ENCODE data around the gene LSM3. TPM values are rescaled to one million over a fixed set of nuclear protein-coding genes. Genes with fewer than 3 reads are reported as not detected.
A peak's percentile ranks its signal among the peaks of the same experiment; 100 is the strongest.

The LSM3 gene
- total RNA-seq, 5 donors from 2014 or later (not counting 1 experiment from before 2014, with no cell fraction given): 6.7 to 8.4 (median 7.3) TPM

- Mint-ChIP-seq H3K27ac (no peak overlapping the region), H3K4me3 (no peak overlapping the region), H3K9me3 (no peaks in the 10 kb centered on the region), H3K4me1 (peaks cover 48 to 69% (median 65%) of the 10 kb centered on the region in 3 donors), H3K27me3 (no peaks in the 10 kb centered on the region), H3K36me3 (peaks cover 74% of the 10 kb centered on the region)
- no peak overlapping the region for H3K27ac ChIP-seq (ENCODE audit: low read length)
- no peaks in the 10 kb centered on the region for H3K9me3 ChIP-seq
- H3K36me3 ChIP-seq (ENCODE audit: control insufficient read depth in 2 of 2, extremely low read depth in 1 of 2, insufficient read depth in 1 of 2, low read length in 1 of 2): peaks cover 12 to 75% of the 10 kb centered on the region in 2 donors
- POLR2A ChIA-PET: interaction anchor here (0.6 to 1.4 kb wide), 3 partner anchors 24 to 1035 kb away, joined by 3 to 4 read pairs (median 3); partner anchors contain the start of gene CAPN7 (in 1 of the 2)
- CTCF ChIA-PET: no interaction called here
- no peak for DNase-seq
- WGBS (ENCODE audit: insufficient coverage): no CpG with 5 or more reads among the region's 2 CpGs
- ATAC-seq (replicated peaks in 1 of 4): no peak
- H3K27me3 ChIP-seq (replicated peaks in 1 of 2; ENCODE audit: control insufficient read depth in 2 of 2, extremely low read depth in 1 of 2, insufficient read depth in 2 of 2, low read length in 1 of 2): no peaks in the 10 kb centered on the region
- no peak overlapping the region for H3K4me3 ChIP-seq (ENCODE audit: control insufficient read depth in 1 of 2, extremely low read depth in 1 of 2, low read length in 1 of 2)
- H3K4me1 ChIP-seq (ENCODE audit: control insufficient read depth in 1 of 2, extremely low read depth in 1 of 2, insufficient read depth in 2 of 2, low read length in 2 of 2): peaks cover 13 to 17% of the 10 kb centered on the region in 2 experiments
These were observed 8.0 kb upstream of the LSM3 start for GRCh38 chr3:14170531-14171159.

- no peak for ATAC-seq (replicated peaks in 1 of 4)
- Histone ChIP-seq H3K27me3 (replicated peaks in 1 of 2; ENCODE audit: control insufficient read depth in 2 of 2, extremely low read depth in 1 of 2, insufficient read depth in 2 of 2, low read length in 1 of 2) (no peaks in the 10 kb centered on the region), H3K4me3 (ENCODE audit: control insufficient read depth in 1 of 2, extremely low read depth in 1 of 2, low read length in 1 of 2) (no peak overlapping the region), H3K9me3 (no peaks in the 10 kb centered on the region), H3K36me3 (ENCODE audit: control insufficient read depth in 2 of 2, extremely low read depth in 1 of 2, insufficient read depth in 1 of 2, low read length in 1 of 2) (peaks cover 12 to 56% of the 10 kb centered on the region in 2 donors), H3K4me1 (ENCODE audit: control insufficient read depth in 1 of 2, extremely low read depth in 1 of 2, insufficient read depth in 2 of 2, low read length in 2 of 2) (peaks cover 28 to 30% of the 10 kb centered on the region in 2 experiments), H3K27ac (ENCODE audit: low read length) (no peak overlapping the region)
- H3K27me3 Mint-ChIP-seq: no peaks in the 10 kb centered on the region
- no peak overlapping the region for H3K27ac Mint-ChIP-seq
- POLR2A ChIA-PET: no interaction called here
- no peaks in the 10 kb centered on the region for H3K9me3 Mint-ChIP-seq
- CTCF ChIA-PET: interaction anchor here (0.6 to 0.9 kb wide), 2 partner anchors 48 to 58 kb away, joined by 3 to 6 read pairs; partner anchors contain the start of gene CHCHD4 (in 1 of the 2)
- no peak for DNase-seq
- H3K4me3 Mint-ChIP-seq: no peak overlapping the region
- WGBS (ENCODE audit: insufficient coverage): 89% methylated on average over 3 of the region's 5 CpGs
- peaks cover 57% of the 10 kb centered on the region for H3K36me3 Mint-ChIP-seq
- peaks cover 60 to 79% (median 77%) of the 10 kb centered on the region in 3 donors for H3K4me1 Mint-ChIP-seq
These were observed 6.1 kb upstream of the LSM3 start for GRCh38 chr3:14172496-14172895.

DNA sequence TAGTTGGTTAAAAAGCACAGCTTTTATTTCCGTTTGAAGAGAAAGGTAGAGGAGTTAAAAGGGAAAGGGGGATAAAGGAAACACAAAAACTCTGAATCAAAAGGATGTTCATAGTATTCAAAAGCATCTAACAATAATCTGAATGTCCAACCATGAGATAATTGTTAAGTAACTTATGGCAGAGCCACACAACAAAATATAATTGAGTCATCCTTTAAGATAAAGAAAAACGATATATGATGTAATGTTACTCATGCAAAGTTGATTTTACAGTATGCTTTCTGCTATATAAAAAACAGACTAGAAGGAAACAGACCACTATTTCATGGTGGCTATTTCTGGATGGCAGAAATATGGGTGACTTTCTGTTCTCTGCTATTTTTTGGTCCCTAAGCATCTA lies 4.1 kb upstream of the LSM3 start:
- POLR2A ChIA-PET: interaction anchor here in 1 of 2 donors (1.1 kb wide), 1 partner anchor 32 kb away, joined by 3 read pairs; no protein-coding TSS in a partner anchor
- no peaks in the 10 kb centered on the region for H3K27me3 ChIP-seq (replicated peaks in 1 of 2; ENCODE audit: control insufficient read depth in 2 of 2, extremely low read depth in 1 of 2, insufficient read depth in 2 of 2, low read length in 1 of 2)
- CTCF ChIA-PET: no interaction called here
- H3K27me3 Mint-ChIP-seq: no peaks in the 10 kb centered on the region
- ATAC-seq (replicated peaks in 1 of 4) (no peak), DNase-seq (no peak)
- H3K36me3 ChIP-seq (ENCODE audit: control insufficient read depth in 2 of 2, extremely low read depth in 1 of 2, insufficient read depth in 1 of 2, low read length in 1 of 2): peaks cover 10 to 36% of the 10 kb centered on the region in 2 donors
- peak overlapping the region in 2 of 3 donors; percentile 68 to 98 for H3K4me3 Mint-ChIP-seq
- H3K9me3 Mint-ChIP-seq: no peaks in the 10 kb centered on the region
- no CpG with 5 or more reads among the region's 2 CpGs for WGBS (ENCODE audit: insufficient coverage)
- no peak overlapping the region for H3K4me3 ChIP-seq (ENCODE audit: control insufficient read depth in 1 of 2, extremely low read depth in 1 of 2, low read length in 1 of 2)
- H3K27ac ChIP-seq (ENCODE audit: low read length): peak overlapping the region; percentile 17
- H3K9me3 ChIP-seq: no peaks in the 10 kb centered on the region
- H3K27ac Mint-ChIP-seq: peak overlapping the region; percentile 84 to 89
- H3K4me1 Mint-ChIP-seq: peaks cover 71 to 83% (median 82%) of the 10 kb centered on the region in 3 donors
- H3K4me1 ChIP-seq (ENCODE audit: control insufficient read depth in 1 of 2, extremely low read depth in 1 of 2, insufficient read depth in 2 of 2, low read length in 2 of 2): peaks cover 40% of the 10 kb centered on the region in 2 experiments
- peaks cover 37% of the 10 kb centered on the region for H3K36me3 Mint-ChIP-seq

DNA sequence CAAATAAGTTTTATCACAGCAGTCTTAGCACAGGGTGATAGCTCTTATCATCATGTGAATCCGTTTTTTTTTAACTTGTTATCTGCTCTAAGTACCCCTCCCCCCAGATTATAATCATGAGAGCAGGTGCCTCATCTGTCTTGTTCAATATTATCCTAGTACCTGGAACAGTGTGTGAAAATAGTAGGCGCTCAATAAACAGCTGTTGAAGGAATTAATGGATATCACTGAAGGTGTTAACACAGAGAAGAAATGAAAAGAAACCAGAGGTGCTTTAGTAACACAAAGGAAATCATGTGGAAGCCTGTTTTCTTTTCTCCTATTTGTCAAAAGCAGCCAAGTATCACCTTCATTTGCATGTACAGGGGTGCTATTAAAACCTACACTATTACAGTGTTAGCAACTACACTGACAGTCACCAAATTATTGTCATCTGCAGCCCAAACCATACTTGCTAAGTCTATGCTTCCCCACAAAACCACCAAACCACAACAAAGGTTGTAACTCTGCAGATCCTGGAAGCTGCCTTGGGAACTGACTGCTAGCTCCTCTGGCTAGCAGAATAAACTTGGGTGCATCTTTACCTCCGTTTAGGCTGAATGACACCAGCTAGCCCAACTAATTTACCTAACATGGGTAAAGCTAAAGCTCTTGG lies 3.1 kb upstream of the LSM3 start:
- peak overlapping the region; percentile 61 to 98 (median 68) for H3K4me3 Mint-ChIP-seq
- WGBS (ENCODE audit: insufficient coverage): no CpG with 5 or more reads among the region's 3 CpGs
- no peaks in the 10 kb centered on the region for H3K27me3 ChIP-seq (replicated peaks in 1 of 2; ENCODE audit: control insufficient read depth in 2 of 2, extremely low read depth in 1 of 2, insufficient read depth in 2 of 2, low read length in 1 of 2)
- H3K27ac Mint-ChIP-seq: peak overlapping the region; percentile 84 to 89
- H3K9me3 ChIP-seq: no peaks in the 10 kb centered on the region
- H3K9me3 Mint-ChIP-seq: no peaks in the 10 kb centered on the region
- peak in 31 of 35 experiments; percentile 16 to 89 (median 41) for DNase-seq
- no peak overlapping the region for H3K4me3 ChIP-seq (ENCODE audit: control insufficient read depth in 1 of 2, extremely low read depth in 1 of 2, low read length in 1 of 2)
- CTCF ChIA-PET: interaction anchor here in 1 of 2 donors (0.6 to 1.6 kb wide), 6 partner anchors 22 to 279 kb away, joined by 3 to 5 read pairs (median 3); no protein-coding TSS in a partner anchor
- peaks cover 10 to 26% of the 10 kb centered on the region in 2 donors for H3K36me3 ChIP-seq (ENCODE audit: control insufficient read depth in 2 of 2, extremely low read depth in 1 of 2, insufficient read depth in 1 of 2, low read length in 1 of 2)
- H3K36me3 Mint-ChIP-seq: peaks cover 26% of the 10 kb centered on the region
- H3K4me1 Mint-ChIP-seq: peaks cover 72 to 81% (median 80%) of the 10 kb centered on the region in 3 donors
- no peaks in the 10 kb centered on the region for H3K27me3 Mint-ChIP-seq
- POLR2A ChIA-PET: interaction anchor here in 1 of 2 donors (0.7 to 1.4 kb wide), 6 partner anchors 30 to 251 kb away, joined by 3 to 6 read pairs (median 4); partner anchors contain the start of genes CHCHD4 and TMEM43
- ATAC-seq (replicated peaks in 1 of 4): peak; percentile 22 to 57 (median 42)
- H3K4me1 ChIP-seq (ENCODE audit: control insufficient read depth in 1 of 2, extremely low read depth in 1 of 2, insufficient read depth in 2 of 2, low read length in 2 of 2): peaks cover 40% of the 10 kb centered on the region in 2 experiments
- H3K27ac ChIP-seq (ENCODE audit: low read length): peak overlapping the region; percentile 17

DNA sequence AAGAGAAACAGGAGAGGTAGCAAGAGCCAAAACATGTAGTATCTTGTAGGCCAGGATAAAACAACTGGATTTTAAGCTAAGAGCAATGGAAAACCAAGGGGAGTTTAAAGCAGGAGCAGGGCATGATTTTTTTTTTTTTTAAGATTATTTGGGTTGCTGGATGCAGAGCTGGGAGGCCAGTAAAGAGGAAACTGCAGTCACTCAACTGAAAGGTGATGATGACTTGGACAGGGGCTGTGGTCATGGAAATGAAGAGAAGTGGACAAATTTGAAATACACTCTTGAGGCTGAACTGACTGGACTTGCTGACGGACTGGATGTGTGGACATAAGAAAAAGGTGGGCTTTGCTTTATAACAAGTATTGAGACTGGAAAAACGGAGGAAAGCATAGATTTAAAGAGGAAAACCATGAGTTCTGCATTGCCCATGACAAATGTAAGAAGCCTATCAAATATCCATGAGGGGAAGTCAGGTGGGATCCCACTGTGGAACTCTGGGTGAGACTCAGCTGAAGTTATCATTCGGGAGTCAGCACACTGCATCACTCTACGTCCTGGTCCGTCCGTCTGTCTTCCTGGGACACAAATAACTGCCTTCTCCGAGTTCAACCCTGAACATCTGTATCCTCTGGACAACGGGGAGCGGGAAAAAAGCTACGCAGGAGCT lies 904 bp upstream of the LSM3 start:
- peaks cover 40 to 42% of the 10 kb centered on the region in 2 experiments for H3K4me1 ChIP-seq (ENCODE audit: control insufficient read depth in 1 of 2, extremely low read depth in 1 of 2, insufficient read depth in 2 of 2, low read length in 2 of 2)
- H3K27me3 ChIP-seq (replicated peaks in 1 of 2; ENCODE audit: control insufficient read depth in 2 of 2, extremely low read depth in 1 of 2, insufficient read depth in 2 of 2, low read length in 1 of 2): no peaks in the 10 kb centered on the region
- no peaks in the 10 kb centered on the region for H3K27me3 Mint-ChIP-seq
- H3K27ac Mint-ChIP-seq: peak overlapping the region; percentile 98 to 100
- peak overlapping the region; percentile 65 to 83 for H3K4me3 ChIP-seq (ENCODE audit: control insufficient read depth in 1 of 2, extremely low read depth in 1 of 2, low read length in 1 of 2)
- peaks cover 0 to 18% of the 10 kb centered on the region in 2 donors for H3K36me3 ChIP-seq (ENCODE audit: control insufficient read depth in 2 of 2, extremely low read depth in 1 of 2, insufficient read depth in 1 of 2, low read length in 1 of 2)
- H3K36me3 Mint-ChIP-seq: peaks cover 19% of the 10 kb centered on the region
- POLR2A ChIA-PET: interaction anchor here (0.6 to 3.1 kb wide), 8 partner anchors 9 to 54 kb away, joined by 3 to 78 read pairs (median 6); partner anchors contain the start of genes CHCHD4 (in 2 of the 2) and TMEM43 (in 2 of the 2)
- CTCF ChIA-PET: interaction anchor here (0.6 to 3.7 kb wide), 6 partner anchors 31 to 474 kb away, joined by 3 to 18 read pairs (median 6); partner anchors contain the start of gene CCDC174 (in 1 of the 2)
- H3K9me3 Mint-ChIP-seq: no peaks in the 10 kb centered on the region
- H3K27ac ChIP-seq (ENCODE audit: low read length): peak overlapping the region; percentile 91
- H3K4me1 Mint-ChIP-seq: peaks cover 69 to 80% (median 76%) of the 10 kb centered on the region in 3 donors
- peak overlapping the region; percentile 91 to 100 (median 98) for H3K4me3 Mint-ChIP-seq
- WGBS (ENCODE audit: insufficient coverage): 10% methylated on average over 10 of the region's 10 CpGs
- DNase-seq (no peak), ATAC-seq (replicated peaks in 1 of 4) (peak; percentile 1 to 5 (median 3))
- H3K9me3 ChIP-seq: no peaks in the 10 kb centered on the region
